GM12878 (cell line): ENCODE results near the gene HS3ST5.

Source experiments
- CREB1 ChIP-seq: IDR thresholded peaks from 2 replicates; pipeline ENCODE4 v1.6.1; 2012; ENCODE audit warnings: low read depth, mild to moderate bottlenecking, inconsistent platforms
- CTCF ChIP-seq, 3 experiments: IDR thresholded peaks in 2 of 3; conservative IDR thresholded peaks in 1 of 3; 2 replicates each; pipeline ENCODE4 v1.5.1; 2011; ENCODE audit warnings: low read depth in 3 of 3, low read length in 3 of 3, mild to moderate bottlenecking in 3 of 3, control low read depth in 2 of 3, moderate library complexity in 2 of 3, inconsistent platforms in 1 of 3, mixed read lengths in 1 of 3; ENCODE audit not compliant: control insufficient read depth in 2 of 3, insufficient read depth in 1 of 3; ENCODE audit errors: extremely low read depth in 1 of 3
- E2F4 ChIP-seq: IDR thresholded peaks from 2 replicates; pipeline ENCODE4 v1.6.1; 2012; ENCODE audit warnings: low read depth, low read length, improper control_type of control experiment
- EGR1 ChIP-seq, 2 experiments: IDR thresholded peaks; 1 replicate in 1 of 2; 2 replicates in 1 of 2; pipeline ENCODE4 v1.6.1; 2011 to 2012; ENCODE audit warnings: low read depth in 2 of 2, low read length in 2 of 2, borderline replicate concordance in 1 of 2, mild to moderate bottlenecking in 1 of 2, moderate library complexity in 1 of 2
- ESRRA ChIP-seq: IDR thresholded peaks from 2 replicates; pipeline ENCODE4 v1.6.1; 2012; ENCODE audit warnings: mild to moderate bottlenecking, low read length, improper control_type of control experiment
- EZH2 ChIP-seq: IDR thresholded peaks from 2 replicates; pipeline ENCODE4 v1.6.1; 2012; ENCODE audit warnings: low read depth, mild to moderate bottlenecking, control low read depth, inconsistent platforms, low read length, borderline replicate concordance; ENCODE audit not compliant: control insufficient read depth
- RAD51 ChIP-seq: fragments of 450-650 bp; IDR thresholded peaks from 2 replicates; pipeline ENCODE4 v1.6.1; 2016; ENCODE audit warnings: moderate library complexity, mild to moderate bottlenecking, inconsistent platforms
- REST ChIP-seq: IDR thresholded peaks from 2 replicates; pipeline ENCODE4 v1.6.1; 2012; ENCODE audit warnings: mild to moderate bottlenecking, low read depth, low read length
- ZNF217 ChIP-seq: fragments of 450-650 bp; IDR thresholded peaks from 2 replicates; pipeline ENCODE4 v1.6.1; 2017; ENCODE audit warnings: antibody characterized with exemption, mild to moderate bottlenecking

- TF ChIP-seq CREB1, result no peak
- TF ChIP-seq E2F4, result no peak
- TF ChIP-seq CTCF (IDR thresholded peaks at IDR 0.05 in 2 of 3, conservative IDR thresholded peaks at IDR 0.05 in 1 of 3; ENCODE audit: control insufficient read depth in 2 of 3, extremely low read depth in 1 of 3, insufficient read depth in 1 of 3, low read depth in 3 of 3, low read length in 3 of 3), result no peak
- TF ChIP-seq EGR1 (IDR thresholded peaks at IDR 0.05; ENCODE audit: borderline replicate concordance in 1 of 2, low read depth in 2 of 2, low read length in 2 of 2), result no peak
- no peak for TF ChIP-seq REST
- TF ChIP-seq RAD51, result no peak
- TF ChIP-seq ESRRA, result no peak
- TF ChIP-seq ZNF217, result no peak
- TF ChIP-seq EZH2, result no peak
These were observed 20.1 kb upstream of the HS3ST5 start for GRCh38 chr6:114362957-114363356.
